Lung (tissue), 11 donors: ENCODE results near the gene LOC128125822.
A peak's percentile ranks its signal among the peaks of the same experiment; 100 is the strongest.

Experiments used
- ATAC-seq: fragments of 200-7000 bp; cut with Tn5 transposase; one replicate; pipeline ENCODE4 v1.9.1; 2020; ENCODE audit warnings: moderate number of reproducible peaks; ENCODE audit not compliant: insufficient read depth, low FRiP score
- DNase-seq, 3 donors: peaks; one replicate each; pipeline ENCODE4 v3.0.0-alpha.2; 2013 to 2017
- H3K27ac ChIP-seq, 2 donors: one replicate each; pipeline ENCODE4 v1.5.1; 2013; ENCODE audit warnings: mild to moderate bottlenecking in 2 of 2, moderate library complexity in 2 of 2, control low read depth in 1 of 2, inconsistent platforms in 1 of 2, low read depth in 1 of 2, low read length in 1 of 2
- H3K27me3 ChIP-seq, 3 donors: one replicate each; pipeline ENCODE4 v1.5.1; 2013; ENCODE audit warnings: low read length in 2 of 3; ENCODE audit not compliant: control insufficient read depth in 3 of 3, insufficient read depth in 3 of 3
- H3K36me3 ChIP-seq, 4 donors: one replicate each; pipeline ENCODE4 v1.5.1; 2013; ENCODE audit warnings: low read length in 4 of 4, mild to moderate bottlenecking in 1 of 4, moderate library complexity in 1 of 4; ENCODE audit not compliant: control insufficient read depth in 4 of 4, insufficient read depth in 4 of 4
- H3K4me1 ChIP-seq, 5 donors: one replicate each; pipeline ENCODE4 v1.5.1; 2013; ENCODE audit warnings: low read length in 5 of 5, mild to moderate bottlenecking in 2 of 5, moderate library complexity in 1 of 5; ENCODE audit not compliant: control insufficient read depth in 5 of 5, insufficient read depth in 5 of 5
- H3K4me3 ChIP-seq: one replicate; pipeline ENCODE4 v1.5.1; 2013; ENCODE audit warnings: mild to moderate bottlenecking, control low read depth, moderate library complexity
- H3K9ac ChIP-seq, 2 donors: one replicate each; pipeline ENCODE4 v1.5.1; 2013; ENCODE audit warnings: low read length in 2 of 2, control low read depth in 1 of 2; ENCODE audit not compliant: insufficient read depth in 1 of 2
- H3K9me3 ChIP-seq, 4 donors: one replicate each; pipeline ENCODE4 v1.5.1; 2013; ENCODE audit warnings: low read length in 3 of 4, mild to moderate bottlenecking in 1 of 4, moderate library complexity in 1 of 4; ENCODE audit not compliant: control insufficient read depth in 4 of 4, insufficient read depth in 3 of 4
- CTCF ChIP-seq: IDR thresholded peaks from 2 replicates; pipeline ENCODE4 v1.5.1; 2012; ENCODE audit warnings: mild to moderate bottlenecking; ENCODE audit errors: control extremely low read depth, extremely low read depth
- WGBS, 2 donors: extraction: QIAGEN DNeasy Blood & Tissue Kit; methylation state at CpG; one replicate each; pipeline ENCODE4 v1.1.7; 2013; 5-methylcytosine and 5-hydroxymethylcytosine counted together
- donor health status: control.
- donor health status: control.
- donor health status: Bipolar disorder and iron deficiency.
- donor health status: healthy.
- donor health status: DM: yes; HTN: yes; CAD: no.

Gene LOC128125822

DNA sequence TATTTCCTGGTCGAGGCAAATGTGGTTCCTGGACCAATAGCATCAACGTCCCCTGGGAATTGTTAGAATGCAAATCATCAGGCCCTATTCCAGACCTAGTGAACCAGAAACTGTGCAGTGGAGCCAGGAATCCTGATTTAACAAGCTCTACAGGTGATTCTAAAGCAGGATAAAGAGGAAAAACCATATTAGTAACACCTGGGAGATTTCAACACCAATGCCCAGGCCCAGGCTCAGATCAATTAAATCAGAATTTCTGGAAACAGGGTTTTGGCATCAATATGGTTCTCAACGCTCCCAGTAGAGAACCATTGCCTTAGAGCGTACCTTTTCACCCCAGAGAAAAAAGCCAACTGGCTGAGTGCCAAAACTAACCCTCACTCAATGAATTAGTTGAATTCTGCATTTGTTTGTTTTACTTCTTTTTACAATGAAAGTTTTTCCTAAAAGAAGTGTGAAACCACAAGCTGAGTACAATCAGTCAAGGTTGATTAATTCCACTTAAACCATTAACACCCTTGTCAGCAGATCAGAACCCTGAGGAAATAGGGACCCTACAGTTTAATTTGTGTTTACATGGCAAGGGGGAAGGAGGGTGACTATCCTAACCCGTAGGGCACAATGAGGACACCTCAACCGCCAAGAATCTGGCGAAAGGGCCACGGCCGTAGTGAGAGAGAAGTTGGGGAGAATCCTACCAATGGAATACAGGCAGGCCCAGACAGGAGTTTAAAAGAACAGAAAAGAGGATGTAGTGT, 34.9 kb upstream of the LOC128125822 start:
- WGBS, 2 donors = 51 to 68% methylated on average over 9 of the region's 9 CpGs
- Histone ChIP-seq H3K4me3 (no peak overlapping the region), H3K27ac (no peak overlapping the region), H3K36me3 (no peaks in the 10 kb centered on the region), H3K9me3 (no peaks in the 10 kb centered on the region), H3K4me1 (no peaks in the 10 kb centered on the region), H3K27me3 (no peaks in the 10 kb centered on the region), H3K9ac (no peak overlapping the region)
- no peak for ATAC-seq
- no peak for TF ChIP-seq CTCF
- peak in 2 of 3 donors; percentile 31 to 39 for DNase-seq

DNA sequence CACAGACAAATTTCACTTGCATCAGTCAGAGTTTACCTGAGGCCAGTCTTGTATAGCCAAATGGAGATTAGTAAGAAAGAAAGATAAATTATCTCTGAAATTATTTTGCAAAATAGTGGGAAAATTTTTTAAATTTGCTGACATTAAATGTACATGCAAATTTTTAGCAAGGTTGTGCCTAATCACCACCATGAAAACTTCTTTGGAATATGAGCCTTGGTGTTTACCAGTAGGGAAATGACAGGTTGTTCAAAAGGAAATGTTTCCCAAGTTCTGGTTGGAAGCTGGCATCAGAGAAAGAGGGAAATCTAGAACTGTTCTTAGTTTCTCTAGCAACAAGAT, 34.4 kb upstream of the LOC128125822 start:
- no peaks in the 10 kb centered on the region for H3K36me3 ChIP-seq
- no peak for DNase-seq
- H3K27me3 ChIP-seq = no peaks in the 10 kb centered on the region
- no peak for ATAC-seq
- no peaks in the 10 kb centered on the region for H3K4me1 ChIP-seq
- no peak overlapping the region for H3K9ac ChIP-seq
- no peaks in the 10 kb centered on the region for H3K9me3 ChIP-seq
- no peak overlapping the region for H3K27ac ChIP-seq
- TF ChIP-seq CTCF = no peak
- no peak overlapping the region for H3K4me3 ChIP-seq

- Histone ChIP-seq H3K27ac (no peak overlapping the region), H3K4me3 (no peak overlapping the region), H3K27me3 (no peaks in the 10 kb centered on the region), H3K36me3 (no peaks in the 10 kb centered on the region), H3K9ac (no peak overlapping the region), H3K4me1 (no peaks in the 10 kb centered on the region), H3K9me3 (no peaks in the 10 kb centered on the region)
- ATAC-seq (no peak), DNase-seq (no peak)
- WGBS, 2 donors = 85 to 94% methylated on average over 1 of the region's 1 CpG
- TF ChIP-seq CTCF = no peak
Observed at GRCh38 chr6:63538550-63538949, 33.7 kb upstream of the LOC128125822 start.

- Histone ChIP-seq H3K9me3 (no peaks in the 10 kb centered on the region), H3K27me3 (no peaks in the 10 kb centered on the region), H3K4me3 (no peak overlapping the region), H3K36me3 (no peaks in the 10 kb centered on the region), H3K27ac (no peak overlapping the region), H3K4me1 (no peaks in the 10 kb centered on the region), H3K9ac (no peak overlapping the region)
- 71 to 88% methylated on average over 1 of the region's 1 CpG for WGBS, 2 donors
- no peak for TF ChIP-seq CTCF
- ATAC-seq = no peak
- DNase-seq = no peak
Observed at GRCh38 chr6:63543001-63543400, 29.3 kb upstream of the LOC128125822 start.
